Astrocyte (in vitro differentiated cells and primary cell): ENCODE measurements around the gene WIZ.

ENCODE experiments used
- CTCF ChIP-seq: IDR thresholded peaks from 2 replicates; pipeline ENCODE4 v1.5.1; 2011; ENCODE audit warnings: low read depth, mild to moderate bottlenecking, inconsistent platforms, low read length, moderate library complexity; ENCODE audit not compliant: insufficient read depth
- EZH2 ChIP-seq: IDR thresholded peaks from 2 replicates; pipeline ENCODE4 v1.6.1; 2012; ENCODE audit warnings: mild to moderate bottlenecking, low read length, inconsistent platforms; ENCODE audit not compliant: insufficient read depth

- TF ChIP-seq CTCF, result no peak
- TF ChIP-seq EZH2, result no peak
Observed at GRCh38 chr19:15417699-15418098, 32.1 kb downstream of the WIZ start.
